SU-DHL-6 (cell line): ENCODE results near the gene TSHR.

Source experiments
- H2AFZ ChIP-seq: fragments of 200-600 bp; sonication (generic); 2 replicates; pipeline ENCODE4 v1.6.1; 2014; ENCODE audit warnings: low read depth, mild to moderate bottlenecking, moderate library complexity, mixed read lengths, antibody characterized with exemption, low read length; ENCODE audit not compliant: severe bottlenecking
- H3F3A ChIP-seq: fragments of 200-600 bp; shearing (Covaris generic); 2 replicates; pipeline ENCODE4 v1.6.0; 2016; ENCODE audit warnings: antibody characterized with exemption, mild to moderate bottlenecking; ENCODE audit not compliant: insufficient read depth
- H3K27ac ChIP-seq: fragments of 200-600 bp; sonication (generic); 2 replicates; pipeline ENCODE4 v1.5.1; 2016; ENCODE audit warnings: low read depth, mild to moderate bottlenecking, low read length, moderate library complexity, mixed read lengths
- H3K27me3 ChIP-seq: fragments of 200-600 bp; sonication (generic), shearing (Covaris generic); 2 replicates; pipeline ENCODE4 v1.6.0; 2014; ENCODE audit warnings: mild to moderate bottlenecking, low read length
- H3K36me3 ChIP-seq: fragments of 200-600 bp; sonication (generic); 2 replicates; pipeline ENCODE4 v1.6.1; 2014; ENCODE audit warnings: mild to moderate bottlenecking, low read length, mixed read lengths
- H3K4me2 ChIP-seq: fragments of 300-600, 200-600 bp; shearing (Covaris generic), sonication (generic); 2 replicates; pipeline ENCODE4 v1.6.0; 2014; ENCODE audit warnings: low read length, low read depth, mild to moderate bottlenecking; ENCODE audit not compliant: poor library complexity, severe bottlenecking
- H3K4me3 ChIP-seq: fragments of 200-600 bp; sonication (generic); 2 replicates; pipeline ENCODE4 v1.5.1; 2014; ENCODE audit warnings: antibody characterized with exemption, low read length, mild to moderate bottlenecking, mixed read lengths; ENCODE audit not compliant: insufficient read depth, poor library complexity, severe bottlenecking
- H3K79me2 ChIP-seq: fragments of 200-600 bp; sonication (generic); 2 replicates; pipeline ENCODE4 v1.6.1; 2014; ENCODE audit warnings: mild to moderate bottlenecking, low read length, moderate library complexity; ENCODE audit not compliant: insufficient read depth
- H3K9ac ChIP-seq: fragments of 200-600 bp; sonication (generic); 2 replicates; pipeline ENCODE4 v1.7.0; 2014; ENCODE audit warnings: mild to moderate bottlenecking, low read length
- H3K9me2 ChIP-seq: fragments of 200-600 bp; sonication (generic); replicated peaks from 2 replicates; pipeline ENCODE4 v1.6.1; 2014; ENCODE audit warnings: low read length; ENCODE audit not compliant: insufficient read depth
- H3K9me3 ChIP-seq: fragments of 200-600 bp; sonication (generic); 2 replicates; pipeline ENCODE4 v1.6.1; 2014; ENCODE audit warnings: low read length, mixed read lengths; ENCODE audit not compliant: insufficient read depth
- H4K20me1 ChIP-seq: fragments of 200-600 bp; sonication (generic); 2 replicates; pipeline ENCODE4 v1.6.1; 2014; ENCODE audit warnings: low read depth, mild to moderate bottlenecking, antibody characterized with exemption, low read length, moderate library complexity, mixed read lengths
- EZH2phosphoT487 ChIP-seq: fragments of 200-600 bp; sonication (generic), shearing (Covaris generic); conservative IDR thresholded peaks from 2 replicates; pipeline ENCODE4 v1.6.1; 2018; ENCODE audit warnings: mild to moderate bottlenecking, antibody characterized with exemption, low read length, moderate library complexity, mixed read lengths
- TF ChIP-seq, protein P1 (sequence below): fragments of 200-600 bp; sonication (generic); IDR thresholded peaks from one replicate; pipeline ENCODE4 v1.5.1; 2017; ENCODE audit warnings: antibody characterized with exemption, mild to moderate bottlenecking, low read length, moderate library complexity; ENCODE audit not compliant: insufficient read depth, poor library complexity, severe bottlenecking

TSHR gene

GRCh38 chr14:81095539-81095938, 140.1 kb downstream of the TSHR start:
- no peak overlapping the region for H3K4me2 ChIP-seq
- no peaks in the 10 kb centered on the region for H3K79me2 ChIP-seq
- no peak overlapping the region for H3K4me3 ChIP-seq

GRCh38 chr14:81096656-81097055, 141.2 kb downstream of the TSHR start:
- no peak for TF ChIP-seq EZH2phosphoT487
- TF ChIP-seq, protein P1, sequence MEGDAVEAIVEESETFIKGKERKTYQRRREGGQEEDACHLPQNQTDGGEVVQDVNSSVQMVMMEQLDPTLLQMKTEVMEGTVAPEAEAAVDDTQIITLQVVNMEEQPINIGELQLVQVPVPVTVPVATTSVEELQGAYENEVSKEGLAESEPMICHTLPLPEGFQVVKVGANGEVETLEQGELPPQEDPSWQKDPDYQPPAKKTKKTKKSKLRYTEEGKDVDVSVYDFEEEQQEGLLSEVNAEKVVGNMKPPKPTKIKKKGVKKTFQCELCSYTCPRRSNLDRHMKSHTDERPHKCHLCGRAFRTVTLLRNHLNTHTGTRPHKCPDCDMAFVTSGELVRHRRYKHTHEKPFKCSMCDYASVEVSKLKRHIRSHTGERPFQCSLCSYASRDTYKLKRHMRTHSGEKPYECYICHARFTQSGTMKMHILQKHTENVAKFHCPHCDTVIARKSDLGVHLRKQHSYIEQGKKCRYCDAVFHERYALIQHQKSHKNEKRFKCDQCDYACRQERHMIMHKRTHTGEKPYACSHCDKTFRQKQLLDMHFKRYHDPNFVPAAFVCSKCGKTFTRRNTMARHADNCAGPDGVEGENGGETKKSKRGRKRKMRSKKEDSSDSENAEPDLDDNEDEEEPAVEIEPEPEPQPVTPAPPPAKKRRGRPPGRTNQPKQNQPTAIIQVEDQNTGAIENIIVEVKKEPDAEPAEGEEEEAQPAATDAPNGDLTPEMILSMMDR, result no peak
- Histone ChIP-seq H2AFZ (no peak overlapping the region), H3K36me3 (no peaks in the 10 kb centered on the region), H3K9me3 (no peaks in the 10 kb centered on the region), H3K27me3 (no peaks in the 10 kb centered on the region), H3K4me2 (no peak overlapping the region), H3K4me3 (no peak overlapping the region), H3F3A (no peaks in the 10 kb centered on the region), H4K20me1 (no peaks in the 10 kb centered on the region), H3K79me2 (no peaks in the 10 kb centered on the region), H3K9ac (no peak overlapping the region), H3K27ac (no peak overlapping the region), H3K9me2 (no peaks in the 10 kb centered on the region)

More at GRCh38 chr14:81095539-81095938, 140.1 kb downstream of the TSHR start:
- Histone ChIP-seq H2AFZ (no peak overlapping the region), H4K20me1 (no peaks in the 10 kb centered on the region), H3K27me3 (no peaks in the 10 kb centered on the region), H3K36me3 (no peaks in the 10 kb centered on the region), H3K27ac (no peak overlapping the region), H3F3A (no peaks in the 10 kb centered on the region), H3K9ac (no peak overlapping the region), H3K9me2 (no peaks in the 10 kb centered on the region), H3K9me3 (no peaks in the 10 kb centered on the region)
- no peak for TF ChIP-seq EZH2phosphoT487
- TF ChIP-seq, protein P1, result no peak

DNA sequence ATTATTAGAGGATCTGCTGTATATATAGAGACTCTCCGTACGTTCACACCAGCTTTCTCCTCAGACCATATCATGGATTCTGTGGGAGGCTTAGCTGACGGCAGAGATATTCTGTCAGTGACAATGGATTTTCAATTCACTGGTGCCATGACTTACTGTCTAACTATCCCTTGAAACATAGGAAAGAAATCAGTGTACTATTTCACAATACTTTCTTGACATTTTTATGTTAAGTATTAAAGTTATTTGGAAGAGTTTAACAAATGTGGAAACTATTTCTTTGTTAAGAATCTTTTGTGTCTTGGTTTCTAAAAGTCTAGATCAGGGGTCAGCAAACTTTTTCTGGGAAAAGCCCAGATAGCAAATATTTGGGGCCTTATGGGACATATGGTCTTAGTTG, 146.8 kb downstream of the TSHR start:
- Histone ChIP-seq H3K4me2 (no peak overlapping the region), H3K27me3 (no peaks in the 10 kb centered on the region), H2AFZ (no peak overlapping the region), H3F3A (no peaks in the 10 kb centered on the region), H3K9me3 (no peaks in the 10 kb centered on the region), H3K36me3 (no peaks in the 10 kb centered on the region), H3K79me2 (no peaks in the 10 kb centered on the region), H4K20me1 (no peaks in the 10 kb centered on the region), H3K4me3 (no peak overlapping the region), H3K9ac (no peak overlapping the region), H3K9me2 (no peaks in the 10 kb centered on the region), H3K27ac (no peak overlapping the region)
- TF ChIP-seq EZH2phosphoT487, result no peak
- TF ChIP-seq, protein P1, result no peak

DNA sequence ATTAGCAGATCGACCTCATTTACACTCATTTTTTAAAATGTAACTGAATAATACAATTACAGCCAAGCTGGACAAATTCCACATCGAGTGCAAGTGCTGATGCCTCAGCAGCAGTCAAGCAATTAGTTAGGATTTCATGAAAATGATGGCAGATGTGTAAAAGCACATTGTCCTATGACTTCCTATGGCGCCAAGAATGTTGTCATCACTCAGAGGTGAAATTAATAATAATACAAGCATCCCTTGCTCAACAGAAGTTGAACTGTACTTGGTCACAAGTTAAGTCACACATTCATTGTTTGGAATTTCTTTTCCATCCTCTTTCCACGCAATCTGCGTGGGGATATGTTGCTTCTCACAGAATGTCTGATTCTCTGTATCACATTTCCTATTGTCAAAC, 148.0 kb downstream of the TSHR start:
- Histone ChIP-seq H3K79me2 (no peaks in the 10 kb centered on the region), H3K36me3 (no peaks in the 10 kb centered on the region), H3K27me3 (no peaks in the 10 kb centered on the region), H3K9me2 (no peaks in the 10 kb centered on the region), H3K4me2 (no peak overlapping the region), H3K9ac (no peak overlapping the region), H4K20me1 (no peaks in the 10 kb centered on the region), H2AFZ (no peak overlapping the region), H3F3A (no peaks in the 10 kb centered on the region), H3K4me3 (no peak overlapping the region), H3K9me3 (no peaks in the 10 kb centered on the region), H3K27ac (no peak overlapping the region)
- no peak for TF ChIP-seq EZH2phosphoT487
- TF ChIP-seq, protein P1, result no peak
